Endodermal cell (in vitro differentiated cells): Measurements from ENCODE around the gene AFF1. TPM values are rescaled to one million over a fixed set of nuclear protein-coding genes. Genes with fewer than 3 reads are reported as not detected.

Experiments used
- DNase-seq: peaks from one replicate; pipeline ENCODE4 v3.0.0-alpha.2; 2017
- H3K27ac ChIP-seq: 2 replicates; pipeline ENCODE4 v1.5.1; 2013; ENCODE audit warnings: mild to moderate bottlenecking, low read depth, low read length, moderate library complexity
- H3K27me3 ChIP-seq: 2 replicates; pipeline ENCODE4 v1.6.1; 2013; ENCODE audit warnings: mild to moderate bottlenecking, low read length, moderate library complexity; ENCODE audit not compliant: insufficient read depth, control insufficient read depth, poor library complexity, severe bottlenecking
- H3K36me3 ChIP-seq: 2 replicates; pipeline ENCODE4 v1.7.0; 2013; ENCODE audit warnings: mild to moderate bottlenecking, low read length, moderate library complexity; ENCODE audit not compliant: control insufficient read depth, insufficient read depth
- H3K4me1 ChIP-seq: one replicate; pipeline ENCODE4 v1.7.0; 2013; ENCODE audit warnings: low read length; ENCODE audit not compliant: control insufficient read depth, insufficient read depth
- H3K4me3 ChIP-seq: 2 replicates; pipeline ENCODE4 v1.5.1; 2013; ENCODE audit warnings: mild to moderate bottlenecking, low read length, moderate library complexity
- H3K9ac ChIP-seq: 2 replicates; pipeline ENCODE4 v1.6.1; 2013; ENCODE audit warnings: mild to moderate bottlenecking, low read length, moderate library complexity; ENCODE audit not compliant: poor library complexity, severe bottlenecking; ENCODE audit errors: extremely low read depth
- H3K9me3 ChIP-seq: 2 replicates; pipeline ENCODE4 v1.6.1; 2013; ENCODE audit warnings: mild to moderate bottlenecking, low read length, moderate library complexity; ENCODE audit not compliant: control insufficient read depth
- H3K27ac Mint-ChIP-seq: 2 replicates; pipeline ENCODE4 v1.8.0; 2020; ENCODE audit warnings: mixed read lengths
- H3K27me3 Mint-ChIP-seq: 2 replicates; pipeline ENCODE4 v1.8.0; 2021; ENCODE audit warnings: mild to moderate bottlenecking, mixed read lengths; ENCODE audit not compliant: insufficient read depth
- H3K36me3 Mint-ChIP-seq: 2 replicates; pipeline ENCODE4 v1.8.0; 2020; ENCODE audit warnings: low read depth, mixed read lengths
- H3K4me1 Mint-ChIP-seq: 2 replicates; pipeline ENCODE4 v1.8.0; 2020; ENCODE audit warnings: mixed read lengths
- H3K4me3 Mint-ChIP-seq: 2 replicates; pipeline ENCODE4 v1.8.0; 2020; ENCODE audit warnings: mild to moderate bottlenecking, moderate library complexity, mixed read lengths
- H3K9me3 Mint-ChIP-seq: 2 replicates; pipeline ENCODE4 v1.8.0; 2020; ENCODE audit warnings: mild to moderate bottlenecking, mixed read lengths
- WGBS, 2 experiments: methylation state at CpG; one replicate each; pipeline versions ENCODE4 v1.1.5 to v1.1.7; 2013; ENCODE audit warnings: missing lambda C conversion rate in 2 of 2, mixed read lengths in 1 of 2; ENCODE audit not compliant: insufficient coverage in 1 of 2, insufficient read length in 1 of 2; 5-methylcytosine and 5-hydroxymethylcytosine counted together
- total RNA-seq, 2 donors: library from RNA; stranded (reverse); fragmentation: NEBNext Ultra II Directional in 1 of 2; extraction: Animal tissue kit (Norgen Biotek cat#: 25700) in 1 of 2; gene quantifications; 2 replicates in 1 of 2; 3 replicates in 1 of 2; pipeline ENCODE4 v1.2.1, GENCODE V29; 2021
- TF ChIP-seq, protein P1 (sequence below): fragments of 200-600 bp; sonication (generic); conservative IDR thresholded peaks from 2 replicates; pipeline ENCODE4 v1.5.0; 2021; ENCODE audit warnings: antibody characterized with exemption, mild to moderate bottlenecking

The AFF1 gene
- total RNA-seq, 2 donors from 2014 or later: 134 to 171 TPM

DNA sequence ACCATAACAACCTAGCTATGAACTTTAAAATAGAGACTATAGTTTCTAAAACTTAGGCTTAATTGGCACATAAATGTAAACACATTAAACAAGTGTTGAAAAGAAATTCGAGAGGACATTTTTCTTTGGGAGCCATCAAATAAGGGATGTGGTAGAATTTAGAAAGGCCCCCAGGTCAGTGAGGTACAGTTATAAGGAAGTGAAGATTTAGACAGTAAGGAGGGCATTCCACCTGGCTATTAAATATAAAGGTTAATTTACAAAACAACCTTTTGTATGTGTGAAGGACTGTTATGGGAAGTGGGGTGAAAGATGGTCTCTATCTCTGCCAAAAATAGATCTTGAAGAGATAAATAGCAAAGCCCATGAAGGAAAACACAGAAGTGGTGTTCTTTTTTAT is 83.9 kb downstream of the AFF1 start:
- H3K9me3 Mint-ChIP-seq: no peaks in the 10 kb centered on the region
- no peaks in the 10 kb centered on the region for H3K27me3 ChIP-seq
- H3K27ac ChIP-seq: no peak overlapping the region
- H3K27me3 Mint-ChIP-seq: no peaks in the 10 kb centered on the region
- peaks cover 80% of the 10 kb centered on the region for H3K4me1 Mint-ChIP-seq
- no peak overlapping the region for H3K27ac Mint-ChIP-seq
- TF ChIP-seq, protein P1, sequence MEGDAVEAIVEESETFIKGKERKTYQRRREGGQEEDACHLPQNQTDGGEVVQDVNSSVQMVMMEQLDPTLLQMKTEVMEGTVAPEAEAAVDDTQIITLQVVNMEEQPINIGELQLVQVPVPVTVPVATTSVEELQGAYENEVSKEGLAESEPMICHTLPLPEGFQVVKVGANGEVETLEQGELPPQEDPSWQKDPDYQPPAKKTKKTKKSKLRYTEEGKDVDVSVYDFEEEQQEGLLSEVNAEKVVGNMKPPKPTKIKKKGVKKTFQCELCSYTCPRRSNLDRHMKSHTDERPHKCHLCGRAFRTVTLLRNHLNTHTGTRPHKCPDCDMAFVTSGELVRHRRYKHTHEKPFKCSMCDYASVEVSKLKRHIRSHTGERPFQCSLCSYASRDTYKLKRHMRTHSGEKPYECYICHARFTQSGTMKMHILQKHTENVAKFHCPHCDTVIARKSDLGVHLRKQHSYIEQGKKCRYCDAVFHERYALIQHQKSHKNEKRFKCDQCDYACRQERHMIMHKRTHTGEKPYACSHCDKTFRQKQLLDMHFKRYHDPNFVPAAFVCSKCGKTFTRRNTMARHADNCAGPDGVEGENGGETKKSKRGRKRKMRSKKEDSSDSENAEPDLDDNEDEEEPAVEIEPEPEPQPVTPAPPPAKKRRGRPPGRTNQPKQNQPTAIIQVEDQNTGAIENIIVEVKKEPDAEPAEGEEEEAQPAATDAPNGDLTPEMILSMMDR: no peak
- H3K4me1 ChIP-seq: peaks cover 47% of the 10 kb centered on the region
- peaks cover 3% of the 10 kb centered on the region for H3K36me3 Mint-ChIP-seq
- DNase-seq: no peak
- H3K4me3 ChIP-seq: peak overlapping the region; percentile 9
- no peaks in the 10 kb centered on the region for H3K36me3 ChIP-seq
- WGBS, 2 experiments: 83 to 100% methylated on average over 1 of the region's 1 CpG
- no peak overlapping the region for H3K9ac ChIP-seq
- peak overlapping the region; percentile 24 for H3K4me3 Mint-ChIP-seq
- H3K9me3 ChIP-seq: no peaks in the 10 kb centered on the region

DNA sequence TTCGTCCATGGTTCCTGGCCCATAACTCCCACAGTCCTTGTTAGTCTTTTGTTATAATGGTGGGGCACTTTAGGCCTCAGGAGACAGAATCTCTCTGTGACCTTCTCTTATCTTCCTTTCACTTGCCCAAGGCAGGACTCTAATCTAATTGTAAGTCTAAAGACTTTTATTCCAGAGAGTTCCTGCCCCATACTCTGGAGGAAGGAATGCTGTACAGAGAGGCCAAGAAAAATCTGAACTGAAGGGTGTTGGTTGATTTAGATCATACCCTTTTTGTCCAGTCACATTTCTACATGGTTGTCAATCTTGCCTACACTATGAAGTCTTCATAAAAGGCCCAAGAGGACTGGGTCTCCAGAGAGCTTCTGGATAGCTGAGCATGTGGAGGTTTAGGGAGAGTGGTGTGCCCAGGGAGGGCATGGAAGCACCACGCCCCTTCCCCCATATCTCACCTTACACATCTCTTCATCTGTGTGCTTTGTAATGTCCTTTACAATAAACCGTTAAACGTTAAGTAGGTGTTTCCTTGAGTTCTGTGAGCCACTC is 84.5 kb downstream of the AFF1 start:
- H3K4me1 Mint-ChIP-seq: peaks cover 80% of the 10 kb centered on the region
- no peaks in the 10 kb centered on the region for H3K27me3 ChIP-seq
- no peak overlapping the region for H3K27ac ChIP-seq
- 88 to 92% methylated on average over 2 to 4 of the region's 4 CpGs for WGBS, 2 experiments
- peak overlapping the region; percentile 4 for H3K4me3 ChIP-seq
- no peaks in the 10 kb centered on the region for H3K36me3 ChIP-seq
- H3K27ac Mint-ChIP-seq: peak overlapping the region; percentile 84
- no peaks in the 10 kb centered on the region for H3K9me3 ChIP-seq
- no peaks in the 10 kb centered on the region for H3K27me3 Mint-ChIP-seq
- TF ChIP-seq, protein P1: no peak
- no peak overlapping the region for H3K9ac ChIP-seq
- no peak for DNase-seq
- H3K4me1 ChIP-seq: peaks cover 45% of the 10 kb centered on the region
- no peaks in the 10 kb centered on the region for H3K9me3 Mint-ChIP-seq
- peaks cover 3% of the 10 kb centered on the region for H3K36me3 Mint-ChIP-seq
- H3K4me3 Mint-ChIP-seq: peak overlapping the region; percentile 24

DNA sequence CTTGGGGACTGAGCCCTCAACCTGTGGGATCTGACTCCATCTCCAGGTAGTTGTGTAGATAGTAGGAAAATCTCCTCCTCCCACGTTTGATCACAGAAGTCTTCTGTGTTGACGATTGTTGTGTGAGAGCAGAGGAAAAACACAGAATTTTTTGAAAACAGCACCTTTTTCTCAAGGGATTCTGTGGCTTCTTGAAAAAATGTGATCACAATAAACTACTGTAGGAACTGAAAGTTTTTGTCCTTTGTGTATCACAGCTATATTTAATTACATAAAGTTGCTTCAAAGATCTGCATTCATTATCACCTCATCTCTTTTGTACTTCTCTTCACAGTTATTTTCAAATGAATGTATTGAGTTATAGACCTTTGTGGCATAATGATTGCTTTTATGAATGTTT is 85.1 kb downstream of the AFF1 start:
- WGBS, 2 experiments: 73 to 80% methylated on average over 1 to 2 of the region's 2 CpGs
- DNase-seq: no peak
- no peaks in the 10 kb centered on the region for H3K9me3 ChIP-seq
- H3K27me3 ChIP-seq: no peaks in the 10 kb centered on the region
- H3K27me3 Mint-ChIP-seq: no peaks in the 10 kb centered on the region
- peaks cover 78% of the 10 kb centered on the region for H3K4me1 Mint-ChIP-seq
- H3K36me3 ChIP-seq: no peaks in the 10 kb centered on the region
- H3K27ac ChIP-seq: no peak overlapping the region
- no peaks in the 10 kb centered on the region for H3K9me3 Mint-ChIP-seq
- TF ChIP-seq, protein P1: no peak
- H3K9ac ChIP-seq: no peak overlapping the region
- H3K4me1 ChIP-seq: peaks cover 43% of the 10 kb centered on the region
- peaks cover 3% of the 10 kb centered on the region for H3K36me3 Mint-ChIP-seq
- H3K27ac Mint-ChIP-seq: peak overlapping the region; percentile 84
- peak overlapping the region; percentile 4 for H3K4me3 ChIP-seq
- peak overlapping the region; percentile 24 for H3K4me3 Mint-ChIP-seq
